NCI-H2029 treated with DMSO at 0.1 percent for 48 hours (cell line): ENCODE data around the gene SLC4A5.

Source experiments
- DNase-seq: peaks from one replicate; lab custom pipeline; 2025; lab: John Stamatoyannopoulos, UW

Gene SLC4A5, protein sequence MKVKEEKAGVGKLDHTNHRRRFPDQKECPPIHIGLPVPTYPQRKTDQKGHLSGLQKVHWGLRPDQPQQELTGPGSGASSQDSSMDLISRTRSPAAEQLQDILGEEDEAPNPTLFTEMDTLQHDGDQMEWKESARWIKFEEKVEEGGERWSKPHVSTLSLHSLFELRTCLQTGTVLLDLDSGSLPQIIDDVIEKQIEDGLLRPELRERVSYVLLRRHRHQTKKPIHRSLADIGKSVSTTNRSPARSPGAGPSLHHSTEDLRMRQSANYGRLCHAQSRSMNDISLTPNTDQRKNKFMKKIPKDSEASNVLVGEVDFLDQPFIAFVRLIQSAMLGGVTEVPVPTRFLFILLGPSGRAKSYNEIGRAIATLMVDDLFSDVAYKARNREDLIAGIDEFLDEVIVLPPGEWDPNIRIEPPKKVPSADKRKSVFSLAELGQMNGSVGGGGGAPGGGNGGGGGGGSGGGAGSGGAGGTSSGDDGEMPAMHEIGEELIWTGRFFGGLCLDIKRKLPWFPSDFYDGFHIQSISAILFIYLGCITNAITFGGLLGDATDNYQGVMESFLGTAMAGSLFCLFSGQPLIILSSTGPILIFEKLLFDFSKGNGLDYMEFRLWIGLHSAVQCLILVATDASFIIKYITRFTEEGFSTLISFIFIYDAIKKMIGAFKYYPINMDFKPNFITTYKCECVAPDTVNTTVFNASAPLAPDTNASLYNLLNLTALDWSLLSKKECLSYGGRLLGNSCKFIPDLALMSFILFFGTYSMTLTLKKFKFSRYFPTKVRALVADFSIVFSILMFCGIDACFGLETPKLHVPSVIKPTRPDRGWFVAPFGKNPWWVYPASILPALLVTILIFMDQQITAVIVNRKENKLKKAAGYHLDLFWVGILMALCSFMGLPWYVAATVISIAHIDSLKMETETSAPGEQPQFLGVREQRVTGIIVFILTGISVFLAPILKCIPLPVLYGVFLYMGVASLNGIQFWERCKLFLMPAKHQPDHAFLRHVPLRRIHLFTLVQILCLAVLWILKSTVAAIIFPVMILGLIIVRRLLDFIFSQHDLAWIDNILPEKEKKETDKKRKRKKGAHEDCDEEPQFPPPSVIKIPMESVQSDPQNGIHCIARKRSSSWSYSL

DNA sequence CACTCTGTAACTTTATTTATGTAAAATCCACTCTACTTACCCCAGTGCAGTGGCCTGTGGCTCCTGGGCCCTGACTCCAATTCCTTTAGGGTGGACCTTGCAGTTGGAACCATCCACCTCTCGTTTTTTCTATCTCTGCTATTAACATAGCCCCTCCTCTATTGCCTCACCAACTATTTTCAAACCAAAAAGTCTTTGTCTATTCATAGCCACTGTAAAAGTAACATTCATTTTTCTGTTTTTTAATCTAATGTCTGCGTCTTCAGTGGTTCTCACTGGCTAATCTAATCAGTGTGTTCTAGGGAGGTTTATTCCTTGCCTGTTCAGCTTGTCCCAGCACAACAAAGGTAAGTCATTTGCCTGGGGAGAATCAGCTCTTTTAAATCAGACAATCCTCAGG lies at the start of gene SLC4A5:
SLC4A5 (minus strand) TSS at position 101 of the 400 bp plus-strand sequence. CDS start 28,393 bp downstream, outside the sequence.
- no peak for DNase-seq

DNA sequence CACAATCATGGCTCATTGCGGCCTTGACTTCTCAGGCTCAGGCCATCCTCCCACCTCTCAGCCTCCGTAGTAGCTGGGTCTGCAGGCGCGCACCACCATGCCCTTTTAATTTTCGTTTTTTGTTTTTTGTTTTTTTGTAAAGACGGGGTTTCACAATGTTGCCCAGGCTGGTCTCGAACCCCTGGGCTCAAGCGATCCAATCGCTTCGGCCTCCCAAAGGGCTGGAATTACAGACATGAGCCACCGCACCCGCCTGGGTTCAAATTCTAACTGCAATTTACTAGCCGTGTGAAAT lies 49.2 kb upstream of the SLC4A5 start:
- DNase-seq, result no peak

DNA sequence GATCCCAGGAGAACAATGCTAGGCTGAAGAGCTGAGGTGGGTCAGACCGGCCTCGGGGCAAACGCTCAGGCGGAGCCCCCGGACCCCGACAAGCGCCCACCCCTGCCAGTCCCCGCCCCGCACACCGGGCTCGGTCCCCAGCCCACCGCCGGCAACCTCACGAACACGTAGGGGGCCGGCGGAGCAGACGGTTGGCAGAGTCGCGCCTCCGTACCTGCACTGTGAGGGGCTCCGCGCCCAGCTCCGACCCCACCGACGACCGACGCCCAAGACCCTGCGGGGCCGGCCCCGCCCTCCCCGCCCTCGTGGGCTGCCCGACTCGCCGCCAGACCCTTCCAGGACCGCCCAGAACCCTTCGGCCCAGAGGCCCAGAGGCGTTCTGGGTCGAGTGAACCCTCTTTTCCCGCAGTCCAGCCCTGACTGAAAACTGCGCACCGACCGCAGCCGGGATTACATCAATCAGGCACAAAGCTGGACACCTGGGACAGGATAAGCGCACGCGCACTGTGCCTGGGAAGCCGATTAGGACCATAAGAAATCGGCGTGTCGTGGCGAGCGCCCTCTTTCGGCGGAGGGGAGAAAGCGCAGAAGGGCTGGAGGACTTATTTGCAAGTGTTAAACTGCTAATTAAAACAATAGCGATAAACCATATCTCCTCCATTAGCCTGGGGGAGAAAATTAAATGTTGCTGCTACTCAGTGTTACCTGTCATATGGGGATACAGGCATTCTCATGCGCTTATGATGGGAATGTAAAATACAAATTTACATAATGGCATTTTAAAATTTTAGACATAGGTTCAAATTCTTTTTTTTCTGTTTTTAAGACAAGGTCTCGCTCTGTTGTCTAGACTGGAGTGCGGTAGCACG lies 48.6 kb upstream of the SLC4A5 start:
- DNase-seq, result peak; percentile 49

DNA sequence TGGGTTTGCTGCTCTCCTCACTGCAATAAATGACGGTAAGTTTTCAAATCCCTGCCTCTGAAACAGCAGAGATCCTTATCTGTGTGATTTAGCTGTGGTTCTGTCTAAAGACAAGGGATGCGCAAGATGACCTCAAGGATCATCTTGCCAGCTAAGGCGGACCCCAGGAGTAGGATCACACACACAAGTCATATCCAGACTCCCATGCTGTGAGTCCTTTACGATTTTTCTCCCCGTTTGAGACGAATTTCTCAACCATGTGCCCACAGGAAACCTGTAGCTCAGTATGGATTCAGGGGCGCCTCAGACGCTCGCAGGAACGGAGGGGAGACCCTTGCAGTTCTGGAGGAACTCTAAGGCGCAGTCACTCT lies 48.0 kb upstream of the SLC4A5 start:
- no peak for DNase-seq

DNA sequence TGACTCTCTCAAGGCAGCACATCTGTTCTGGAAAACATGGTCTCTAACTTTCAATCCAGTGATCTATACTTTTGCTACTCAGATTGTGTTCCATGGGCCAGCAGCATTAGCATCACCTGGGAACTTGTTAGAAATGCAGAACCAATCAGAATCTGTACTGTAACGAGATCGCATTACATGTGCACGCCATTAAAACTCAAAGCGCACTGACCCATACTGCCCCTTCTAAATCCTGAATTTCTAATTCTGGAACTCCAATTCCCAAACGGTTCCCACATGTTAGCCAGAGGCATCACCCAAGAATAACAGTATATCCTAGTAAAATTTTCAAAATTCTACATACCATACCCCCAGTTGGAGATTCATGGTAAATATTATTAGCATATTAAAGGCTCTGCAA lies 47.4 kb upstream of the SLC4A5 start:
- DNase-seq, result no peak

DNA sequence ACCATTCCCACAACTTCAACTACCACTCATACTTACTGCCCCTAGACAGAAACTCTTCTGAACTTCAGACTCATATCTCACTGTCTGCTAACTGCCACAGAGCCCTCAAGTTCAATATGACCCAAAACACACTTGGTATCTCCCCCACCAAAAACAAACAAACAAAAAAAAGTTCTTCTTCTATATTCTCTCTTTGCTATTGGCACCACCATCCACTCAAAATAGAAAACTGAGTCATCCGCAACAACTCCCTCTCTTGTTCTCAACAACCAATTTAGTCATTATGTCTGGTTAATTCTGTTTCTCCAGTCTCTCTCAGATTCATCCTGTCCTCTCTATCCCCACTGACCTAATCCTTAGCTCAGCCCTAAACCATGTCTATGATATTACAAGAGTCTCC lies 44.1 kb upstream of the SLC4A5 start:
- no peak for DNase-seq

DNA sequence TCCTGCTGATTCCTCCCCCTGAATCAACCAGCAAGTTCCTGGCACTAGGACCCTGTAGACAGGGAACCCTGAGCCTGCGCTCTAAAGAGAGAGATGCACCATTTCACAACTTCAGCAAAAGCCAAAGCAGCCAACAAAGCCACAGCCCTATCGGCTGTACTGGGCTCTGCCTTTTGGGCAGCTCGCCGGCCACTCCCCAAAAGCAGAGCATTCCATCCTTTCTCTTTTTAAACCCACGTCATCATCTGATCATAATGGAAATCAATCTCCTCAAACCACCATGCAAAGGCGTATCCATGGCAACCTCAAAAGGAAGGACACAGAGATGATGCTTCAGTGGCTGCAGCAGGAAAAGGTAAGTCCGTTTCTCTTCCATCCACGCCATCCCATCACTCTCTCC lies 42.2 kb upstream of the SLC4A5 start:
- no peak for DNase-seq

DNA sequence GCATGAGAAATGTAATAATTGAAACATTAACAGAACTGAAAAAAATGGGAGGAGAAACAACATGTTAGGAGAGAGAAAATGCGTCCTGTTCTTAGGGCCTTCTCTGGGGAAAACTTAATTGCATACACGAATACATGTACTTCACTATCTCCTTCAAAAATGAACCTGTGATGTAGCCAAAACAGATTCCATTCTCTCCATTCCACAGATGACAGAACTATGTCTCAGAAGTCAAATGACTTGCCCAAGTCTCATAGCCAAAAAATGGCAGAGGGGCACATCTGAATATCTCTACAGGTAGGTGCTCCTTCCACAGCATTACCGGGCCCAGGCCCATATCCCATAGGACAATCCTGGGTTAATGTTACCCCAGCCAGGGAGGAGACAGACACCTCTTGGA lies 40.8 kb upstream of the SLC4A5 start:
- no peak for DNase-seq

DNA sequence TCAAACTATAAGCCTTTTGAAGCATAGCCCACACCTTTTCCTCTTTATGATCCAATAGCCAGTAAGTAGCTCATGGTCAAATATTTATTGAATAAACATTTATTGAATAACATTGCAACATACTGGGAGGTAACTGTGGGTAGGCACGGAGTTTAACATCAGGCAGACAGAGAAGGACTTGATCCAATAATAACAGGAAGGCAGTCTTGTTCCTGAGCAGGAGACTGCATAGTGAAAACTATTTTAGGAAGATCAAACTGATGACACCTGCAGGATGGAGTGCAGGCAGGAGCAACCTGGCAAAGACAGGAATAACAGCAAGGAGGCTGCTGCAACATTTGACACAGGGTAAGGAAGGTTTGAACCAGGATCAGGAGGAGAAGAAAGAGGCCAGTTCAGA lies 40.0 kb upstream of the SLC4A5 start:
- DNase-seq, result peak; percentile 5

DNA sequence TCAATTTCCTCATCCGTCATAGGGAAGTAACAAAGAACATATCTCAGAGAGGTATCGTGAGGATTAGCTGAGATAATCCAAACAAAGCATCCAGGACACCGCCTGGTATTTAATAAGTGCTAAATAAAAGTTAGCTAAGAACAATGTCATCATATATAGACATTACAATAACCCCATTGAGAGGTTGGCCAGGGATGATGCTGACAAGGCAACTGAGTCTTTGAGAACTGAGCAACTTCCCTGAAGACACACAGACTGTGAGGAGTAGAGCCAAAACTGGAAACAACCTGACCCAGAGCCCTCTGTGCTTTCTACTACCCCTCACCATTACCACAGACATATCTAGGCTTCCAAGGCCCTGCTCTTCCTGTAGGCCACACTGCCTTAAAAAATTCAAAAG lies 38.5 kb upstream of the SLC4A5 start:
- DNase-seq, result no peak

DNA sequence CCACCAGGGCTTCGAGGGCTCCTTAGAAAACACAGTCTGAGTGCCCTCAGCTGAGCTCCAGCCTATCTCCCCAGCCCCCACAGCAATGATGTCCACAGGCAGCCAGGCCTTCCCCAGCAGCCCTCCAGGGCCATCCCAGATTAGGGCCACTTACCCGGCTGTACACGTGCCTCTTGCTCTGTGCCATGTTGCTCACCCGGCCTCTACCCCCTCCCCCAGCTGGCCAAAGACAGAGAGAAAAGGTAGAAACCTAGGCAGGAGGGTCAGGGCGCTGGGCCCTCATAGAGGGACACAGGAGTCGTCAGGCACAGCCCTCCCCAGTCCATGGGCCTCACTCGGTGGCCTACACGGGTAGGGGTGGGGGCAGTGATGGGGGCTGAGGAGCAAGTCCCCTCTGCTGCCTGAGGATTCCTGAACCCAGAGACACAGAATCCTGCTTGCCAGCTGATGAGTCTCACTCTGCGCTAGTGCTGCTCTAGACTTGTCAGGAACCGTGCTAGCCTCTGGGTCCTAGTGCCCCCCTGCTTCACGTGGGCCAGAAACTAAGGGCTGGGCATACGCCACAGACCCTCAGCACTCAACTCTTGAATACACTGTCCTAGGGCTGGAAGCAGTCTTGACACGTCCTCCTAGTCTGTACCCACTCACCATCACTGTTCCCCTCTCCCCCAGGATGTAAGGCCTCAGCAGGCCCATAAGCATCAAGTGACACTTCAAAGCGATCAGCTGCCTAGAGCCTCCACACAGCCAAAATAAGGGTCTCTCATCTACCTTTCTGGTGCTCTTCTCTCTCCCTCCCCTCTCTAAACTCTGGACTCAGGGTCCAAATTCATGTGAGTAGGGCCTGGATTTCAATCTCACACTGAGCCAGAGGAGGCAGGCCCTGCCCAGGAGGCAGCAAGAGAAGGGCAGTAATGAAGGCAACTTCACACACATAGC lies 36.9 kb upstream of the SLC4A5 start, which contains the start of gene DCTN1:
DCTN1 (minus strand) TSS at position 461 of the 939 bp plus-strand sequence; CDS start at position 187, 274 bp downstream.
- peak; percentile 4 for DNase-seq

DNA sequence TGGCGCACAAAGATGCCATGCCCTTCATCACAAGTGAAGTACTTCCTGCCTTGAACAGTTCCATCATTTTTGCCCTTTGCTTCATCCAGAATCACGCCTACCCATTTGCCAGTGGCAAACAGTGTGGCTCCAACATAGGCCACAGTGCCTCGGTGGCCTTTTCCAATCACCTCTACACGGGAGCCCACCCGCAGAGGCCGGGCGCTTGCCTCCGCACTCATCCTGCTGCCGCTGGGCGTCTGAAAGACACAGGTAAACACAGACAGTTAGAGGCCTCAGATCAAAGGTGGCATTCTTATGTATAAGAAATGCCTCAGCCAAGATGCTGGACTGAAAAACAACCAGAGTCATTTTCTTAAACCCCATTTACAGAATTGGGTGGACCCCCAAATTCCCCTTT lies 34.8 kb upstream of the SLC4A5 start:
- DNase-seq, result no peak

DNA sequence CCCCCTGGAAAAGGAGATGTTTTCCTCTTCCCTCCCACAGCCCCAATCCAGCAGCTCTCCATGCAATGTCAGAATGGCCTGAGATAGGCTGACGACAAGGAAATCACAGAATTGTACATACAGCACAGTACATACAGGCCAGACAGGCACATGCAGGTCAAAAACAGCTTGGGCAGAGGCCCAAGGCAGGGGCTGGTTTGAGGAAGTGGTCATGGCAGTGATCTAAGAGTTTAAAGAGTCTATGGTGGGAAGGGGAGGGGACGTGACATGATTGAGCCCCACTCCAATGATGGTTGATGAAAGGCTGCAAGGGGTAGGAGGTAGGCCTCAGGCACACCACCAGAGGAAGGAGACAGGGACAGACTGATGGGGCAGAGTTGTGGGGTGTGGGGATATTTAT lies 32.6 kb upstream of the SLC4A5 start:
- DNase-seq, result no peak

DNA sequence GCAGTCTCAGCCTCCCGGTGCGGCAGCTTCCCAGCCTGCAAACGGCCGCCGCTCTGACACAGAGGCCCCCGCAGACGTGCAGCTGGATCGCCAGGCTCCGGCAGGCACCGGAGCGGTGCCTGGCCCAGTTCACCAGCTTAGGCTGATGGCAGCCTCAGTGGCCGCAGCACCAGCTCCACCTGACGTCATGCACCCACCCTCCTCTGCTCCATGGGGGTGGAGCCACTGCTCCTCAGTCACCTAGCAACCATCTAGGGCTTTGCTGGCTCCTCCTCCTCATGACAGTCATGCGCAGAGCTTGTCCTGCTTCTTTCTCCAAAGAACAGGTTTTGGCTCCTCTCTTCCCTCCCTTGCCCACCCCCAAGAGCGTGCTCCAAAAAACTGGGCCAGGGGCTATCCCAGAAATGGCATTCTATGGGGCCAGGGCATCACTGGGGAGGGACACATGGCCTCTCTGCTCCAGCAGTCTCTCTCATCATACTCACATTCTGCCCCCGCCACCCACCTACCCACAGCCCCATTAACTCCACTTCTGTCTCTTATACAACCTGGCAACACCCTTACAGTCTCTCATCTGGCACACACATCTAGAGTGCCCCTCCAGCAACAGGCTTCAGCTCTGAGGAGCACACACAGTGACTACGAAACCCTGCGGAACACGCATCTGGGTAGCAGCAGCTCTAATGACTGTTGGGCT lies 31.4 kb upstream of the SLC4A5 start:
- DNase-seq, result peak; percentile 83

DNA sequence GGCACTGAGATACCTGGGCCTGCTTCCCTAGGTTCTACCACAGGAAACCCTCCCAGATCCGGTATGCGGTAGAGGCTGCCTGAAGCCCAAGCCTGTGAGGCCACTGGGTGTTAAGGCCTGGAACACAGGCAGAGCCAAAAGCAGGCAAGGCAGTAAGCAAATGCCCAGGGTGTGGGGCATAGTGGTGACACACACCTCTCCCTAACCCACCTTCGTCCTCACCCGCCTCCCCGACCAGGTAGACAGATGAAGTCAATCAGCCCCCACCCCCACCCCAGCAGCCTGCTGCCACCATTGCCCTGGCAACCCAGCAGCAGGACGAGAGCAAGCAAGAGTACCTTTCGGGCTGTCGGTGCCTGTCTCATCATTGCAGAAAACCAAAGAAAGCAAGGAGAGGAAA lies 30.8 kb upstream of the SLC4A5 start:
- no peak for DNase-seq

DNA sequence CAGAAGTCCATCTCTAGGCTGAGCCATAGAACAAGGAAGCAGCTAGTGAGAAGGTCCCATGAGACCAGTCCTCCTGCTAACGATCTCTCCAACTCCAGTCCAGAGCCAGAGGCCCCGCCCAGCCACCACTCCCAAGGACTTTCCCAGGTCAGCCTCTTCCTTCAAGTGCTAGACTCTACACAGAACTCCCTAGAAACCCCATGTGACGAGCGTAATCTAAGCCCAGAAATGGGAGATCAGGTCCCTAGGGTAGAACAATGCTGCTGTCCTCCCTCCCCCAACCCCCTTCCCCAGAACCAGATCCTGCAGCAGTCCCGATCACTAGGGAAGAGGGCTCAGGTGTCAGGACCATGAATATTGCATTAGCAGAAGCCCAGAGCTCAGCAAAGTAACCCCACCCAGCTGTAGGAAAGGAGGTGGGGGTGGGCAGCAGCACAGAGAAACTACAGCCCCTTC lies 30.0 kb upstream of the SLC4A5 start:
- peak; percentile 13 for DNase-seq

DNA sequence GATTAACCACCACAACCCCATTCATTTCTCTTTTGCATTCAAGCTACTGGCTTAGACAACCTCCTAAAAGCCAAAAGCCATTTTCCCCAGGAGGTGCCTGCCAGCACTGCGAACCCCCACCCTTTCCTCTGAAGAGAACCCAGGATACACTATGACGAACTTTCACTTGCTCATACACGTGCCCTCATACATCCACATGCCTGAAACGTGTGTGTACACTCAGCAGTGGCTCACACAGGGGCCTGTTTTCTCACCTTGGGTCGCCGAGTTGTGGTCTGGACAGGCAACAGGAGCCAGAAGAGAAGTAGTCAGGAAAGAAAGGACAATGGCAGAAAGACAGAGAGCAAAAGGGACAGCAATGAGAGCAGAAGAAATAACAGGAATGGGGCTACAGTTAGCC lies 29.5 kb upstream of the SLC4A5 start:
- DNase-seq, result no peak

DNA sequence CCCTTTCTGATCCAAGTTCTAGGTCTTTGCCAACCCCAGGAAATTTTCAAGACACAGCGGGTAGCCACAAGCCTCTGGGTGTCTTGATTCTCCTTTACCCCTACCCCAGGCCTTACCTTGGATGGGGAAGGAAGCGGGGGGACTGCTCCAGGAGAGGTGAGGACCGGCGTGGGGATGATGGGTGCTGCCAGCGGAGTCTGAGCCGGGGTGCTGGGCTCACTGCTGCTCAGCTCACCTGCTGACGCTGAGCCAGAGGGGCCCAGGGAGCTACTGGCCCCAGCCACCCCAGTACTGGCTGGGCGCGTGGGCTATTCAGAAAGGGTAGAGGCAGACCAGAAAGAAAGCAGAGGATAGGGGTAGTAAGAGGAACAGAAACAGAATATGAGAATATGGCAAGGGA lies 28.2 kb upstream of the SLC4A5 start:
- no peak for DNase-seq

DNA sequence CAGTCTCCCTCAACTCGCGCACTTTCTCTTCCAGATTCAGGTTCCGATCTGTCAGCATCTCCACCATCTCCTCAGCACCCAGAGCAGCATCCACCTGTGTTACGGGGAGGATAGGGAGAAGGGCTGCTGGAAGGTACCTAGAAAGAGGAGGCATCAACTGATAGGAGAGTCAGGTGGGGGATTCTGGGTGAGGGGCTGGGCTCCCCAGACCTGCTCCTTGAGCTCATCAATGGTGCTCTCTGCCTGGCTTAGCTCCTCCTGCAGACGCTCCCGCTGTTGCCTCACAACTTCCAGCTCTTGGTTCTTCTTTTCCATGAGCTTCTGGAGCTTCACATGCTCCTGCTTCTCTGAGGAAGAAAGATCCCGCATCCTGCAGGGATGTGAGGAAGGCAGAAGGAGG lies 26.8 kb upstream of the SLC4A5 start:
- DNase-seq, result no peak

DNA sequence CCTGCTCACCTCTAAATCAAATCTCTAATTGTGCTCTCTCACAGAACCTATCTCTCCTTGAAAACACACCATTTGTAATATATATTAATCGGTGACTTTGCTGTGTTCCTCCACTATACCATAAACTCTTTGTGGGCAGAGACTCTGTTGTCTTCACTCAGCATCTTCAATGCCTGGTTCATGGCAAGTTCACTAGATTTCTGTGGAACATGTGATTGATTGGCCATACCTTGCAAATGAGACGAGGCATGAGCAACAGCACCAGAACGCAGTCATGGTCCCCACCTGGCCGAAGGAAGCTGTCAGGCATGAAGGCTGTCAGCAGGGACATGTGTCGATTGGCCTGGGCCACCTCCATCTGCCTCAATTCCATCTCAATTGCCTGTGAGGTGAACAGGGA lies 25.3 kb upstream of the SLC4A5 start:
- no peak for DNase-seq
